Pancreas (tissue), 10 donors: ENCODE measurements around the gene LAMA4. TPM values are rescaled to one million over a fixed set of nuclear protein-coding genes. Genes with fewer than 3 reads are reported as not detected.

Experiments used
- ATAC-seq, 4 donors: fragments of 200-7000 bp; cut with Tn5 transposase; one replicate each; pipeline versions ENCODE4 v1.8.0 to v1.9.1; 2020; ENCODE audit warnings: mild to moderate bottlenecking in 4 of 4, moderate library complexity in 4 of 4
- DNase-seq, 6 donors: peaks; one replicate each; pipeline ENCODE4 v3.0.0-alpha.2; 2020
- FAIRE-seq: peaks from 2 replicates; lab custom pipeline; 2012; peaks lifted over from hg19 to GRCh38; lab: Jason Lieb, UNC
- H3K27ac ChIP-seq, 4 donors: fragments of 200-600 bp; sonication (generic); 1 replicate in 3 of 4; 2 replicates in 1 of 4; pipeline versions ENCODE4 v1.5.0 to v1.8.0; 2020
- H3K27me3 ChIP-seq, 4 donors: fragments of 200-600 bp; one replicate each; pipeline ENCODE4 v1.8.0; 2021
- H3K36me3 ChIP-seq, 3 donors: fragments of 200-600 bp; sonication (generic) in 1 of 3; one replicate each; pipeline versions ENCODE4 v1.5.0 to v1.8.0; 2020 to 2021
- H3K4me1 ChIP-seq, 3 donors: fragments of 200-600 bp; one replicate each; pipeline ENCODE4 v1.8.0; 2021
- H3K4me3 ChIP-seq, 4 donors: fragments of 200-600 bp; sonication (generic) in 2 of 4; one replicate each; pipeline versions ENCODE4 v1.5.0 to v1.8.0; 2020 to 2021
- H3K9me3 ChIP-seq, 4 donors: fragments of 200-600 bp; one replicate each; pipeline ENCODE4 v1.8.0; 2021
- WGBS, 2 donors: extraction: QIAGEN DNeasy Blood & Tissue Kit; methylation state at CpG; one replicate each; pipeline ENCODE4 v1.1.7; 2013; 5-methylcytosine and 5-hydroxymethylcytosine counted together
- intact Hi-C, 3 donors: fragments of 100-400 bp; cut with DNase I; formaldehyde crosslinking; loops; one replicate each; pipeline versions ENCODE4 v1.11.1 to v1.14.2; 2022
- polyA plus RNA-seq, 2 donors: library from polyadenylated mRNA; stranded (reverse); fragments of 200-250 nt; gene quantifications; one replicate each; pipeline ENCODE4 v1.2.3, GENCODE V29; 2013
- total RNA-seq, 6 donors: library from RNA; stranded (reverse); fragmentation: NEBNext Ultra II Directional in 4 of 6; extraction: Animal tissue kit (Norgen Biotek cat#: 25700) in 4 of 6; gene quantifications; one replicate each; pipeline versions ENCODE4 v1.2.1 to v1.2.4, GENCODE V29; 2021 to 2023
- TF ChIP-seq, protein P1 (sequence below), 4 donors: fragments of 200-600 bp; sonication (generic) in 3 of 4; IDR thresholded peaks; one replicate each; pipeline versions ENCODE4 v1.5.0 to v1.8.0; 2021; ENCODE audit warnings: antibody characterized with exemption in 4 of 4
- donor health status: healthy with polysubstance abuse.
- donor health status: DM: no; HTN: no; CAD: no; lungs with moderate emphysema.
- donor health status: DM: no; HTN: no; CAD: no.
- donor health status: control.
- donor health status: control.
- donor health status: Bipolar disorder and iron deficiency.
- donor health status: DM: yes; HTN: yes; CAD: no.
- donor health status: DM: no; HTN: no; CAD: no.
- donor health status: DM: no; HTN: no; CAD: no.
- donor health status: DM: yes; HTN: yes; CAD: no.

The LAMA4 gene
- total and polyA plus RNA-seq, 8 donors = 1.3 to 14.0 (median 4.3) TPM

DNA sequence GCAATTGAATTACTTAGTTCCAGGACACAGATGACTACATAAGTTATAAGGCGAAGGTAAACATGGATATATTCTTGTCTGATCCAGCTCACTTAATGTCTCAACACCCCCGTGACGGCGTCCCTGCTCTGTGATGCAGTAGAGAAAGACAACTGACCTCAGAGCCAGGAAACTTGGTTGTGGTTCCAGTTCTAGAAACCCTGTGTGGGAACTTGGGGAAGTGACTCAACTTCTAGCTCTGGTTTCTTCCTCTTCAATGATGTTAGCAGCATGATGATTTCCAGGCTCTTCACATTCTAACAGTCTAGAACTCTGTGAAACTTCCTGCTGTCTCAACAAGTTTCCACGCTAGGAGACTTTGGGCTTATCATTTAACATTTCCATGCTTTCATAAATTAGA lies 18.4 kb downstream of the LAMA4 start:
- intact Hi-C loops = no loop called here
- Histone ChIP-seq H3K36me3 (no peaks in the 10 kb centered on the region), H3K4me1 (peaks cover 0 to 11% (median 3%) of the 10 kb centered on the region in 3 donors), H3K4me3 (no peak overlapping the region), H3K27me3 (no peaks in the 10 kb centered on the region), H3K9me3 (no peaks in the 10 kb centered on the region), H3K27ac (no peak overlapping the region)
- DNase-seq (no peak), FAIRE-seq (no peak), ATAC-seq (peak in 1 of 4 donors; percentile 28)
- 72 to 78% methylated on average over 5 of the region's 5 CpGs for WGBS, 2 donors
- TF ChIP-seq, protein P1, sequence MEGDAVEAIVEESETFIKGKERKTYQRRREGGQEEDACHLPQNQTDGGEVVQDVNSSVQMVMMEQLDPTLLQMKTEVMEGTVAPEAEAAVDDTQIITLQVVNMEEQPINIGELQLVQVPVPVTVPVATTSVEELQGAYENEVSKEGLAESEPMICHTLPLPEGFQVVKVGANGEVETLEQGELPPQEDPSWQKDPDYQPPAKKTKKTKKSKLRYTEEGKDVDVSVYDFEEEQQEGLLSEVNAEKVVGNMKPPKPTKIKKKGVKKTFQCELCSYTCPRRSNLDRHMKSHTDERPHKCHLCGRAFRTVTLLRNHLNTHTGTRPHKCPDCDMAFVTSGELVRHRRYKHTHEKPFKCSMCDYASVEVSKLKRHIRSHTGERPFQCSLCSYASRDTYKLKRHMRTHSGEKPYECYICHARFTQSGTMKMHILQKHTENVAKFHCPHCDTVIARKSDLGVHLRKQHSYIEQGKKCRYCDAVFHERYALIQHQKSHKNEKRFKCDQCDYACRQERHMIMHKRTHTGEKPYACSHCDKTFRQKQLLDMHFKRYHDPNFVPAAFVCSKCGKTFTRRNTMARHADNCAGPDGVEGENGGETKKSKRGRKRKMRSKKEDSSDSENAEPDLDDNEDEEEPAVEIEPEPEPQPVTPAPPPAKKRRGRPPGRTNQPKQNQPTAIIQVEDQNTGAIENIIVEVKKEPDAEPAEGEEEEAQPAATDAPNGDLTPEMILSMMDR (IDR thresholded peaks at IDR 0.05) = no peak

DNA sequence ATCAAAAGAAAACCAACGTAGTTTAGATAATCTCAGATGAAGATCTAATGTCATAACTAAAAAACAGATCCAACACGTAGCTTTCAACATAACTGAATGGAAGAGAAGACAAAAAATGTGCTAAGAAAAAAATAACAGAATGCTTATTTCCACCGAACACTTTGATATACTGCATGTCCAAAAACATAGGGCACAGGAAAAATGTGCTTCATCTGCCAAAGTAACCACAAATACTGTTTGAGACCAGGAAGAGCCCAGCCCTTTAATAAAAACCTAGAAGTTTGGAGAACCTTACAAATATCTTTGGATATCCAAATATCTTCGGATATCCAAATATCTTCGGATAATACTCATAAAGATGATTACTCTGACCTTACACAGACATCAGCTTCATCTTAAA lies 19.8 kb downstream of the LAMA4 start:
- no peak for FAIRE-seq
- no peak for ATAC-seq
- DNase-seq = no peak
- Histone ChIP-seq H3K27me3 (no peaks in the 10 kb centered on the region), H3K9me3 (no peaks in the 10 kb centered on the region), H3K4me3 (no peak overlapping the region), H3K27ac (no peak overlapping the region), H3K4me1 (peaks cover 0 to 11% (median 3%) of the 10 kb centered on the region in 3 donors), H3K36me3 (no peaks in the 10 kb centered on the region)
- intact Hi-C loops = no loop called here
- TF ChIP-seq, protein P1 (IDR thresholded peaks at IDR 0.05) = no peak
- WGBS, 2 donors = 59 to 63% methylated on average over 5 of the region's 5 CpGs

DNA sequence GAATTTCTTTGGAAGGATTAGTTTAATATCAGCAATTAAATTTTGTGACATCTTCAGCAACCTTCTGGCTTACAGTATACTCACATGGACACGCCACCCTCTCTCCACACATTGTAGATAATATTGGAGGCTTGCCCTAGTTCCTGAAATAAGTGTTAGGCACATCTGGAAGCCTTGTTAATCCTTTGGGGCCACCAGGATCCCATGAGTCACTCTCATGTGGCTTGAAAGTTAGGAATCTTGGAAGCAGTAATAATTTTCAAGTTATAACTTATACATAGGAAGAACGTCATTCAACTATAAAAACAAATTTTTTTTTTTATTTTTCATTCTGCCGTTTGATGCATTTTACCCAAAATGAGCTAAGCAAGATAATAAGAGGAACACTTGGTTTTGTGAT lies 20.5 kb downstream of the LAMA4 start:
- no peaks in the 10 kb centered on the region for H3K27me3 ChIP-seq
- no peak overlapping the region for H3K4me3 ChIP-seq
- TF ChIP-seq, protein P1 (IDR thresholded peaks at IDR 0.05) = no peak
- no peaks in the 10 kb centered on the region for H3K36me3 ChIP-seq
- intact Hi-C loops = no loop called here
- FAIRE-seq (no peak), ATAC-seq (peak in 2 of 4 donors; percentile 25 to 28), DNase-seq (no peak)
- WGBS, 2 donors = 82 to 85% methylated on average over 3 of the region's 3 CpGs
- peaks cover 0 to 11% (median 3%) of the 10 kb centered on the region in 3 donors for H3K4me1 ChIP-seq
- no peaks in the 10 kb centered on the region for H3K9me3 ChIP-seq
- H3K27ac ChIP-seq = peak overlapping the region in 1 of 4 donors; percentile 25

DNA sequence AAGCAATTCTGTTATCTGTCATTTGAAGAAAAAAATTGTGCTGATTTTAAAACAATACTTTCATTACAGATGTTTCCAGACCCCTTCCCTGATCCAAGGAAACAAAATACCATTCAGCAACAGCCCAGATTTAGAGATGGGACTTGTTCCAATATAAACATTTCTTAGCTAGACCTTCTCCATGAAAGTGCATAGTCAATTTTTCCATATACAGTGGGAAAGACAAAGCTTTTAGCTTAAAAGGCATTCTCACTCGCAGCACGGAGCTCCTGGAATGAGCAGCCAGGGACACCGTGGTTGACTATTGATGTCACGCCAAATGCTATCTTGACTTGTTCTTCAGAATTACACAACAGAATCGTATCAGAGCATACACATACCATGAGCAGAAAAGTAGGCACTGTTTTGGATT lies 21.5 kb downstream of the LAMA4 start:
- peak; percentile 85 for FAIRE-seq
- Histone ChIP-seq H3K4me3 (no peak overlapping the region), H3K27ac (peak overlapping the region in 2 of 4 donors; percentile 7 to 25), H3K4me1 (peaks cover 0 to 11% (median 3%) of the 10 kb centered on the region in 3 donors), H3K36me3 (no peaks in the 10 kb centered on the region), H3K9me3 (no peaks in the 10 kb centered on the region), H3K27me3 (no peaks in the 10 kb centered on the region)
- peak in 3 of 4 donors; percentile 49 to 75 (median 64) for ATAC-seq
- intact Hi-C loops = no loop called here
- 9 to 12% methylated on average over 5 of the region's 5 CpGs for WGBS, 2 donors
- peak in 1 of 6 donors; percentile 27 for DNase-seq
- TF ChIP-seq, protein P1 (IDR thresholded peaks at IDR 0.05) = no peak

DNA sequence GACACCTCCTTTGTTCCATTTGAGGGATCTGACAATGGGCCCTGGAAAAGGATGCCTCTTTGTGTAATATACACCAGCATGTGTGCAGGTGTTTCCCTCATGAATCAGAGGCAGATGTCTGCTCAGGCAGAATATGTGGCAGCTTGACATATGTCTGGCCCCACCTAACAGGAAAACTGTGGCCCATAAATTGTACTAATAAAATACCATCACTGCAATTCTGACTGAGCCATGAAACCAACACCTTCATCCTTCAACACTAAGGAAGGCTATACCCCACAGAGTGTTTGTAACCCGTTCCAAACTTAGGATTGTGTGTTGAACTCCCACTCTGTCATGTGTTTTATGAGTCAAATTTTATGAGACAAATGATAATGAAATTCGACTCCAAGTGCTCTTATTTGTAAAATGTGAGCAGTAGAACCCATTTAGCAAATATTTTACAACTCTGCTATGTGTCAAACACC lies 22.7 kb downstream of the LAMA4 start:
- Histone ChIP-seq H3K4me3 (no peak overlapping the region), H3K4me1 (peaks cover 0 to 11% (median 3%) of the 10 kb centered on the region in 3 donors), H3K27ac (no peak overlapping the region), H3K27me3 (no peaks in the 10 kb centered on the region), H3K9me3 (no peaks in the 10 kb centered on the region), H3K36me3 (no peaks in the 10 kb centered on the region)
- intact Hi-C loops = no loop called here
- FAIRE-seq (no peak), ATAC-seq (no peak), DNase-seq (no peak)
- WGBS, 2 donors = 40 to 42% methylated on average over 2 of the region's 2 CpGs
- TF ChIP-seq, protein P1 (IDR thresholded peaks at IDR 0.05) = no peak
